ENCODE results near the gene HCFC1R1.

DNA sequence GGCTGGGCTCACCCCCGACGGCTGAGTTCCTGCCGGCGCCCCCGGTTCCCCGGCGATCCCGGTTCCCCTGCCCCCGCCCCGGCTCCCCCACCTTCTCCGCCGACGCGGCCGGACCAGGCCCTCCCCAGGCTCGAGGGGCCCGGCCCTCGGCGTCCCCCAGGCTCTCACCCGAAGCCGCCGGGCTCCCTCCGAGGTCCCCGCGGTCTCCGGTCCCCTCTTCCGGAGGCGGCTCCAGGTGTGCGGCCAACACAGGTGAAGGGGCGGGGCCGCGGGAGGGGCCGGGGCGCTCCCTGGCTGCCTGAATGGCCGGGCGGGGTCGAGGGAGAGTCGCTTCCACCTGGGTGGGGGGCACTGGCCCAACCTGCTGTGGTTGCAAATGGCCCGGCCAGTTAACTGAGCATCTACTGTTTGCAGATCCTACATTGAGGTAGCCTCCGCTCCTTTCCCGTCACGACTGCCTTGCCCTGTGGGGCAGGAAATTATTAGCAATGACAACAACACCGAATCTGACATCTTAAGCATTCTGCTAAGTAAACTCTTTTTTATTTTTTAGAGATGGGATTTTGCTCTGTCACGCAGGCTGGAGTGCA lies 13.1 kb upstream of the HCFC1R1 start, which contains the start of gene BICDL2:
- no peak for TF ChIP-seq TAF1 (IDR thresholded peaks at IDR 0.05; ENCODE audit: borderline replicate concordance, low read depth, low read length)
- no peak for TF ChIP-seq POLR2A (IDR thresholded peaks at IDR 0.05; ENCODE audit: low read depth, low read length)
- TF ChIP-seq POLR2AphosphoS5 (IDR thresholded peaks at IDR 0.05; ENCODE audit: low read depth, low read length): no peak

Data from GM12892 (cell line).